Hindlimb muscle (tissue), 1 donor: ENCODE results near the gene ABCC8. TPM values are rescaled to one million over a fixed set of nuclear protein-coding genes. Genes with fewer than 3 reads are reported as not detected.
A peak's percentile ranks its signal among the peaks of the same experiment; 100 is the strongest.

Source experiments
- DNase-seq: peaks from one replicate; pipeline ENCODE4 v3.0.0-alpha.2; 2013
- polyA plus RNA-seq: library from polyadenylated mRNA; unstranded; fragments of 120-200 nt; gene quantifications from one replicate; pipeline ENCODE4 v1.2.1, GENCODE V29; 2013; ENCODE audit not compliant: insufficient read length

Gene ABCC8
- polyA plus RNA-seq, 1 donor = 3.5 TPM

DNA sequence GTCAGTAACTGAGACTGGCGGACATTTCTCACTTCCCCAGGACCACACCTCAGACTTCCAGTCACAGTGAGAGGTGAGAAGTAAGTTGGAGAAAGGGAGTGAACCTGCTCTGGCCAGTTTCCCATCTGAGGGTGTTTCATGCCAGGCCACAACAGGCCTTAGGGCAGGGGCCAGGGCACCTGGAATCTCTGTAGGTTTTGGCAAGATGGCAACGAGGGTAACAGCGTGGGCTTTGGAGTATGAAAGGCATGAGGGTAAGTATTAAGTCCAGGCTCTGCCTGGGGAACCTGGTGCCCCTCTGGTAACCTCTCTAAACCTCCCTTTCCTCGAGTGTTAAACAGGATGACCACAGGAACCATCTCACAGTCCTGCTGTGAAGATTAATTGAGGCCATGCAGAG lies 28.5 kb upstream of the ABCC8 start:
- no peak for DNase-seq

DNA sequence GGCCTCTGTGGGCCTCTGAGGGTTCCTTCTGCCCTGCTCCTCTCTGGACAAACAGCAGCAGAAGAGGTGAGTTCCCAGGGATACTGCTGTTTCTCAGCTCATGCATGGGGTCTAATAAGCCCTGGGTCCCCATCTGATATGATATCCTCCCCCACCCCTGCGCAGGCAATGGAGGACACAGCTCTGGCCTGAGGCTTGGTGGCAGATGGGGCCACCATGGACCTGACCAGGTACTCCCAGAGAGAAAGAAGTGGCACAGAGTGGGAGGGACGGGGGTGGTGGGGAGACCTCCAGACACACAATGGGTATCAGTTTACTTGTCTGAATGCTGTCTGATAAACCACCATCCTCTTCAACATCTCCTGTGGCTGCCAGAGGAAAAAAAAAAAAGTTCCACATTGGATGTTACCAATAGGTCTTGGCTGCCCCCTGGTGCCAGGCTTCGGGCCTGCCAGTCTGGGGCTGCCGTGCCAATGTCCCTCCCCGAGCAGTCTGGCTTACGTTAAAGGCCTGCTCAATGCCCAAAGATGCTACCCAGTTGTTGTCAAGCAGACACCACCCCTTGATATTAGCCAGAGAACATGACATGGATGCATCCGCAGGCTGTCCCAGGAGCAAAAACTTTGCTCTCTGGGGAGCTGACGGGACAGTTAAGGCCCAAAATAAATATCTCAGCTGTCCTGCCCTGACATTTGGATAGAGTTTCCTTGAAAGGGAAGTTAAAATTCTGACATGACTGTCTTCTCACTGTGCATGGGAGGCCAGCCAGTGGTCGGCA lies 27.9 kb upstream of the ABCC8 start:
- peak; percentile 47 for DNase-seq

DNA sequence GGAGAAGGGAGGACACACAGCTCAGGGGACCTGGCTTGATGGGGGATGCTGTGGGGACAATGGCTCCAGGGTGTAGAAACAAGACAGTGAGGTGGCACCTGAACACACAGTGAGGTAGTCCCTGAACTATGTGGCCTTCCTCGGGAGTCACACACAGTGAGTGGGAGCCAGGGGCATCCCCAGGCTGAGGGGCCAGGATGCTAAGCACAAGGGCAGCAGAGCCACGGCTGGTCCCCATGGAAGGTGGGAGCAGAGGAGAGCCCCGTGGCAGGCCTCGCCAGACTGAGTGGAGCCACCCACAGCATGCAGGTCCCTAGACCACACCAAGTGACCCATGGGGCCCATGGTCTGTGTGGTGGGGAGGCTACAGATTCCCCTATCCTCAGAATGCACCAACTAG lies 26.0 kb upstream of the ABCC8 start:
- no peak for DNase-seq

DNA sequence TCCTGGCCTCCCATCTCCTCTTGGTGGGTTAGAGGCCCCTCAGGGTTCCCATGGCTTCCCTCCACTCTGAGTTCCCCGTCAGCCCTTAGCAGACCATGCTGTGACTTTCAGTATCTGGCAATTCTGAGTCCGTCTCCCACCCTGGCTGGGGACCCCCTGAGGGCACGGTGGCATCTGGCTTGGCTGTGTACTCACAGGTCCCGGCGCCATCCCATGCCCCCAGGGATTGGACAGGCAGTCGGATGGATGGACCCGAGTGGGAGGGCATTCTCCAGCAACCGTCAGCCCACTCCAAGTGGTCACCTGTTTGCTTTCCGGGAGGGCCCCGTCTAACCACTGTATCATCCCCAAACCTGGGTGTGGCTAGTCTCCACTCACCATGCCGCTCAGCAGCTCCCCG lies 24.0 kb upstream of the ABCC8 start:
- DNase-seq = no peak

DNA sequence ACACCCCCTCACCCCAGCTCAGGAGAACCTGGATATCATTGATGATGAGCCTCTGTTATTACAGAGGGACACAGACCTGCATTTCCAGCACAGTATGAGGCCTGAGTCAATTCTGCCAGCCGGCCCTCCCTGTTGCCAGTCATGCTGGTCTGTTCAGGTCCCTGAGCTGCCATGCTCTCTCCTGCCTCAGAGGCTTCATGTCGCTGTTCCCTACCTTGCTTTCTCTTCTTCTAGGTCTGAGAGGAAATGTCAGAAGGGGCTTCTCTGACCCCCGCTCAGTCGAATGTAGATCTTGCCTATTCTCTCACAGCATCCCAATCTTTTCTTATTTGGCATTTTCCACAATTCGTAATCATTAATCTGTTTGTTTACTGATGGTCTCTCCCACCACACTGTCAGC lies 21.8 kb upstream of the ABCC8 start:
- no peak for DNase-seq

DNA sequence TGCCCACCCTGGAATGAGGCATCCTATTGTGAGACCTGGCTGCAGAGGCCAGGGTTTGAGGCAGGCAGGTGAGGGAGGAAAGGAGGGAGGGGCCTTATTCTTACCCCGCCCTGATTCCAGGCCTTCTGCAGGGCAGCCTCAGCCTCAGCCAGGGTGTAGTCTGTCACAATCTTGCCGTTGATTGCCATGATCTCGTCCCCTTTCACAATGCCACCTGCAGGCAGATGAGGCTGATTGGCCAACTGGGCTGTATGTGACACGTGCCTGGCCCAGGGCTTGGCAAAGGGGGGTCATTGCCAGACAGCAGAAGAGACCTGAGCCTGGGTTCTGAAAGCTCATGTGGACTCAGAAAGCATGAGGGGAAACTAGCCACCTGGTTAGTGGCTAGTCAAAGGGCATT lies 21.4 kb upstream of the ABCC8 start:
- no peak for DNase-seq

DNA sequence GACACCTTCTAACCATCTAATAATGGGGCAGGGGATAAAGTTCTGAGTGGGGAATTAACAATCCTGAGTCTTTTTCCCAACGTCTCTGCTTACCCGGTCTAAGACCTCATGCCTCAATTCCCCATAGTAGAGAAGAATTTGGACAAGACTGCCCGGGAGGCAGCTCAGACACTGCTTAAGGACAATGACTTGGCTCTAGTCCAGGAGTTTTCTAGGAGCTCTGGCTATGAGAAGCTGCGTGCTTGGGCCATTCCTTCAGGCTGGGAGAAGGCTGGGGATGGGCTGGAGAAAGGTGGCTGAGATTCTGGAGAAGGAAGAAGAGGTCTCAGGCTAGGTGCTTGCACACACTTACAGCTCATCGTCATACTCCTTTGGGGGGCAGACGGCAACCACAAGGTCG lies 19.8 kb upstream of the ABCC8 start:
- DNase-seq = peak; percentile 31

DNA sequence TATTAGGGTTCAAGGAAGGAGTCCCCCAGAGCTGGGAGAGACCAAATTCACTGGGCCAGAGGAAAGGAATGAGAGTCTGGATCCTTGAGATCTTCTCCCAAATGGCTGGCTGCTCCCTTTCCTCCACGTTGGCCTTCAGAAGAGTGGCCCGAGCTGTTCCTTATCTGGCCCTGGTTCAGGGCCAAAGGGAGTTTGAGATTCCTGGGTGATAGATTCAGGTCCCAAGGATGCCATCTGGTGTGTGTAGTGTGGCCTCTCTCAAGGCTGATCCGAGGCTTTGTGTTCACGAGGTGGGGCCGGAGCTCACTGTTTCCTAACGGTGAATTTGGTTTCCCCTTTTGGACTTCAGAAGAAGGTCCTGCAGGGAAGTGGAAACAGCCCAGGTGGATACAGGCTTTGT lies 17.4 kb upstream of the ABCC8 start:
- no peak for DNase-seq

DNA sequence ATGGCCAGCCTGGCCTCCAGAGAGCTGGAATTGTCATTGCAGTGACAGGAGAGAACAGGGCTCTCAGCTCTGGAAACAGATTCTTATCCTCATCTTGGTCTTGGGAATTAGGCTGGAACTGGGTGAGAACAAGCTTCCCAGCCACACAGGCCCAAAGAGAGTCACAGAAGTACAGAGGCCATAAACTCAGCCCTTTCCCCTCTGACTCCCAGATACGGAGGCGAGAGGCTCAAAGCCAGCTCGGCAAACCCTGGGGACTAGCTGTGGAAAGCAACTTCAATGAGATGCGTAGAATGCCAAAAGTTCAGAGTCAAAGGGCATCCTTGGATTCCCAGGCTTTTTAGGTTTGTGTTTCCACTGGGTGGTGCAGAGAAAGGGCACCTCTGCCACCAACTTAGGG lies 14.3 kb upstream of the ABCC8 start:
- DNase-seq = no peak

DNA sequence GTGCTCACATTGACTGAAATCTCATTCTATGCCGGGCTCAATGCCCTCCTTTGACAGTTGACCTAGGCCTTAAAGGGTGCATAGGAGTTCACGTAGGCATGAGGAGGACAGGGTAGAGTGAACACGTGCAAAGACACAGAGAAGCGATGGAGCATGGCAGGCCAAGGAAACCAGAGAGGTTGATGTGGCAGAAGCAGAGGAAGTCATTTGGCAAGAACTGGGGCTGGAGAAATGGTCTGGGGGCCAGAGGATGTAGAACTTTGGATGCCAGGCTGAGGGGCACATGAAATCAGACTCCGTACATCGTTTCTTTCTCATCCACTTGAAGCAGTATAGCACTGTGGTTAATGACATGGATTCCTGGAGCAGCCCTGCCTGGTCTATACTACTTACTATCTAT lies 13.6 kb upstream of the ABCC8 start:
- DNase-seq = no peak

DNA sequence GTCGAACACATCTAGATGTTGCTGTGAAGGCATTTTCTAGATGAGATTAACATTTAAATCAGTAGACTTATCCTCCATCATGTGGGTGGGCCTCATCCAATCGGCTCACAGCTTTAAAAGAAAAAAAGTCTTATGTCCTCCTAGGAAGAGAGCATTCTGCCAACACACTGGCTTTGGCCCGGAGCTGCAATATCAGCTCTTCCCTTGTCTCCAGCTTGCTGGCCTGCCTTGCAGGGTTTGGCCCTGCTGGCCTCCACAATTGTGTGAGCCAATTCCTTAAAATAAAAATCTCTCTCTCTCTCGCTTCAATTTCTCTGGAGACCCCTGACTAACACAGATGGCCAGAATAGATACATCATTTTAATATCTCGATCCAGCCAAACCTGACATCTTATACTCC lies 13.1 kb upstream of the ABCC8 start:
- peak; percentile 32 for DNase-seq

DNA sequence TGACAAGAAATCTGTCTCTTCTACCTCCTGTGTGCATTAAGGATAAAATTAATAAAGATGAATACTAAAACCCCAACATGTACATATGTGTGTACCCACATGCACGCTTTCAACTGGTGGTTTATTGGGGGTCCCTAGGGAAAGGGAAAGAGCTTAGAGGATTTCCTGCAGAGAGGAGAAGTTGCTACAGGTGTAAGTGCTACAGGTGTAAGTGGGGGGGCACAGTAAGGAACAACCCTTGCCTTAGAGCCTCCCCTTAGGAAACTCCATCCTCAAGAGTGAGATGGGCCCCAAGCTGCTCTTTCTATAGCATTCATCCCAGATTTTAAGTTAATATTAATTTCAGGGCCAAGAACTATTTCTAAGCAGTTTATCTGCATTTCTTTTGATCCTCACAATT lies 11.9 kb upstream of the ABCC8 start:
- no peak for DNase-seq

DNA sequence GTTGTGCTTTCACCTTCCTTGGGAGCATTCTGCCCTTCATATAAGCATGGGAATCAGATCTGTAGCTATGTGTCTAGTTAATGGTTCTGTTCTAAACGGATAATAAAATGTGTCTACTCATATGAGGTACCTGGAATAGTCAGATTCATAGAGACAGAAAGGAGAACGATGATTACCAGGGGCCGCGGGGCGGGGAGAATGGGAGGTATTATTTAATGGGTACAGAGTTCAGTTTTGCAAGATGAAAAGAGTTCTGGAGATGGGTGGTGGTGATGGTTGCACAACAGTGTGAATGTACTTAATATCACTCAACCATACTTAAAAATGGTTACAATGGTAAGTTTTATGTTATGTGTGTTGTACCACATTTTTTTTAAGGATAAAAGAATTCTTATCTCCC lies 10.0 kb upstream of the ABCC8 start:
- no peak for DNase-seq

DNA sequence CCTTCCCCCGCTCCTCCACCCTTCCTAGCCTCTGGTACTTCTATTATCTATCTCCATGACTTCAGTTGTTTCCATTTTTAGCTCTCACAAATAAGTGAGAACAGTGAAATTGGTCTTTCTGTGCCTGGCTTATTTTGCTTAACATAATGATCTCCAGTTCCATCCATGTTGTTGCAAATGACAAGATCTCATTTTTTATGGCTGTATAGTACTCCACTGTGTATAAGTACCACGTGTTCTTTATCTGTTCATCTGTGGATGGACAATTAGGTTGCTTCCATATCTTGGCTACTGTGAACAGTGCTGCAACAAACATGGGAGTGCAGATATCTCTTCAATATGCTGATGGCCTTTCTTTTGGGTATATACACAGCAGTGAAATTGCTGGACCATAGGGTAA lies 6.9 kb upstream of the ABCC8 start:
- no peak for DNase-seq

DNA sequence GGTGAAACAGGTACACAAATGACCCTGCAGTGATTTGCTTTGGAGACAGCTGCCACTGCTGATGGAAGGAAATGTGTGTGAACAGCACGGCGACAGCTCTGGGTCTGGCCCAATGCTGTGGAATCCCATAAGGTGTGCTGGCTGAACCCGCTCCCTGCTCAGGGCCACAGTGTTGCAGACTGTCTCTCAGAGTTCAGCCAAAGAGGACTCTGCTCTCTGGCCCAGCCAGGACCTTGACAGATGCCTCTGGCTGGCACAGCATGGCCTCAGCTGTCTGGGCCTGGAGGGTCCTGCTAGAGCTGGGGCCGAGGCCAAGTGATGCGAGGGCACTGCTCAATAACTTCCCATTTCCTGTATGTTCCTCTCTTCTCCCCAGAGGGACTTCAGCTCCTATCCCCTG lies 5.3 kb upstream of the ABCC8 start:
- DNase-seq = no peak

DNA sequence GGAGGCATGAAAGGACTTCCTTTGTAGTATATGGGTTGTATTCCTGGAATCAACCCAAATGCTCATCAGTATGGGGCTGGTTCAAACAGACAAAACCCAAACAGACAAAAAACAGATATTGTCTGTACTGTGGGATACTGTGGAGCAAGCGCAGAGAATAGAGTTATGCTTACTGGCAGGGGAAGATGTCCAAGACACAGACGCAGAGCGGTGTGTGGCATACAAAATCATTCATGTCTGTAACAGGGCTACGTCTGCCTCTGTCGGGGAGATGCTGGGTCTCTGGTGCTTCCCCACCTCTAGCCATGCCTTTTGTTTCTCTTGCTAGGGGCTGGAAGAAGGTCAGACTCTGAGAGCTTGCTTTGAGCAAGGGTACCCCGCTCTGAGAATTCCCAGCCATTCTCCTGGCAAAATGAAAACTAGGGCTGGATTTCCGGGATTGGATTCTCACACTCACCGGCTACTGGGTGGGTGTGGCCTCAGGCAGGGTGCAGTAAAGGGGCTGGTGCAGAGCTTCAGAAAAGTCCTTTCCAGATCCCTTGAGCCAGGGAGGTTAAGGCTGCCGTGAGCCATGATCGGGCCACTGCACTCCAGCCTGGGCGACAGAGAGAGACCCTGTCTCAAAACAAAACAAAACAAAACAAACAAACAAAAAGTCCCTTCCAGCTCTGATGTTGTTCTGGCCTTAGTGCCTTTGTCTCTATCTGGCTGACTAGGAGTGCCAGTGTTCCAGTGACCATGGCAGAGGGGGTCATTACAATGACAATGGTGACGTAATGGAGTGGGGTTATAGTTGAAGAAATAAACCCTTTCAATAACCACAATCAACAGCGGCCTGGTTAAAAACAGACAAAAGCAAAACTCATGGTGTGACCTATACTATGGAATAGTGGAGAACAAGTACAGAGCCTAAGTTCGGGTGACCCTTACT lies 2.9 kb upstream of the ABCC8 start:
- DNase-seq = no peak

DNA sequence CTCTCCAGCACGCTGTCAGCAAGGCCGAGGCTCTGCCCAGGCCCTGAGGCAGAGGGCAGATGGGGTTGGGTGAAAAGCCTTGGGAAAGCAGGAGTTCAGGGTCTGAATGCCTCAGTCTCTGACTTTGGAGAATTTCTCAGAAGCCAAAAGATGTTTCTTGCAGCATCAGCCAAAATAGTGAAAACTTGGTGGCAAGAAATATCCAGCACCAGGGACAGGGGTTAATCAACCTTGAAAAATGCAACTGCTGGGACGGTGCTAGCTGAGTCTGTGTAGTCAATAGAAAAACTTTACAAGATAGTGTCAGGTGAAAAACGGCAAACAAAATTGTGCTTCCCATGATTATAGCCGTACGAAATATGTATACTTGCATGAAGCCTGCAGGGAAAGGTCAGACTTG lies 1.4 kb upstream of the ABCC8 start:
- DNase-seq = no peak

DNA sequence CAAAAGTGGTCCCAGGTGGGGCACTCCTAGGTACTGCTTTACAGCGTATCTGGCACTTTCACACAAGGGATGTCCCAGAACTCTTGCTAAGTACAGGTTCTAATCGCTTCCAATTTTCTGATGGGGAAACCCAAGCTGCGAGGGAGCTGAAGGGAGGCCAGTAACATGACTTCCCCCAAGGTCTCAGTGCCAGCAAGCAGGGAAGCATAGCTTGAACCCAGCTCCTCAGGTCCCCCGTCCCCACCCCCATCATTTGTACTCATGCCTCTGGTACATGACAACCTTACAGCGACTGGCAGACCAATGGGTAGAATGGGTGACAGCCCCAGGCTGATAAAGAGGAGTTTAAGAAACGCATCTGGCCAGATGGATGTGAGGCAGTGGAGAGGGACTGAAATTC lies 716 bp upstream of the ABCC8 start:
- no peak for DNase-seq

DNA sequence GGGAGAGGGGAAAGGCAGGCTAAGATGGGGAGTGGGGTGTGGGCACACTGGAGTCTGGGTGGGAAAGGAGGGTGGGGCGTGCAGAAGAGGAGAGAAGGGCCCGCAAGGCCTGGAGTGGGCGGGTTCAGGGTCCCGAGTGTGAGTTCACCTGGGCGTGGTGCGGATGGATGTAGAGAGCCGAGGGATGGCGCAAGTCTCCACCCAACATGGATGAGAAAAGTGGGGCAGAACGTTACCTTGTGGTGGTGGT lies 364 bp upstream of the ABCC8 start:
- DNase-seq = no peak

DNA sequence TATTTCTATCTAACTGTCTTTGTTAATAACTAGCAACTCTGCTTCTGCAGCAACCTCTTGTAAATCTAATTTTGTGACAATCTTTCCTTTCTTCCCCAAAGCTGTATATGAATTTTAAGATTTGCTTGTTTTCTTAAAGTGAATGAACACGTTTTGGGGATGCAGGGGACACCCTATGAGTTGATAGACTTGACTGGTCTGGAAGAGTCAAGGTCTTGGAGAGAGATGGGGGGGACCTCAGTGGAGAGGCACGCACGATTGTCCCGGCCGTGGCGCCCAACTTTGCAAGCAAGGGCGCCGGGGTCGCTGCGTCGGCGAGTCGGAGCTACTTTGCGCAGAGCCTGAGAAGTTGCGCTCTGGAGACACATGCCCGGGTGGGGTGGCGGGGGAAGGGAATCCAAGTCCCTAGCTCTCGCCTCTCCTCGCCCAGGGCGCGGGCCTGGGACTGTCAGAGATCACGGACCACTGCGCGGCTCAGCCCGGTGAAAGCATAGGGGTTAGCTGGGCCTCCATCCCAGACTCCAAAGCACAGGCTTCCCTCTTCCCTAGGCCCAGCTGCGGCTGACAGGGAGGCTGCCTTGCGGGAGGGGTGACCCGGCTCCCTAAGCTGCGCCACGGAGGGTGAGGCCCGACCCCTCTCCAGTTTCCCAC lies 854 bp downstream of the ABCC8 start:
- no peak for DNase-seq

DNA sequence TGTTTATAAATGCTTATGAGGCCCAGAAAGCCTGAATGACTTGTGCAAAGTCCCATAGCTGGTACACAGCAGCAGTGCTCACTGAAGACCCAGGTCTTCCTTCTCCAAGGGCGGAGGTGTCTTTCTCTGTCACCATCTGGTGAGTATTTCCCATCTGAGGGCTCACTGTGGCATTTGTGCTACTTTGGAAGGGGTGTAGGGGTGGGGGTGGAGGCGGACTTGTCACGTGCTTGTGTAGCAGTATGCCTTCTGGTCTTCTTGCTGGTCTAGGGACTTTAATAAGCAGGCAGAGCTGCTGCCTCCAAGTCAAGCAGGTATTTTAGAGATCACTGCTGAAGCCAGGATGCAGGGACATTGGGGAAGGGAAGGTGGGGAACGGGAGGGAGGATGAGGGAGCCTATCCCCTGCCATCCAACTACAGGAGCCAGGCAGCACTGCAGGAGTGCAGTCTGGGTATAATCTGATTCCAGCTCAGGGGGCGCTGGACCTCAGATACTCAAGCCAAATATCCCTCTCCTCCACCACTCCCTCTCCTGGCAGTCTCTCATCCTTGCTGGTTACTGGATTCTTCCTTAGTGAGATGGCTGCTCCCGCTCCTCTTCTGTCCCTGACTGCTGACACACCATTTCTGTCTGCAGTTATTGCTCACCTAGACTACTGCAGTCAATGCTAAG lies 3.4 kb downstream of the ABCC8 start:
- no peak for DNase-seq

DNA sequence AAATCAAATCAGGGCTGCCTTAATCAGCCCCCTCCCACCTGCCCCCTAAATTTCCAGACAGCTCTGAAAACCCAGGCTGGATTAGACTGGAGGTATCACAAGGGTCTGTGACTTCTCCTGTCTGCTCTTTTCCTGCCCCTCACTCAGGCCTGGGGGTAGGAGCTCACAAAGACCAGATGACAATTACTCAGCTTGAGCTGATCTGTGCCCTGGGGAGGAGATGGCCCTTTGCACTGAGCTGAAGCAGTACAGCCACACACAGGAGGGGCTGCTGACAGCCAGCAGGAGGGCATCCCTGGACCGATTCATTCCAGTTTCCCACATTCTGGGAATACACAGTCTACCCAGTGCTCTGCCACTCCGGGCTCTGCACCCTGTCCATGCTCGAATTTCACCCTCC lies 4.2 kb downstream of the ABCC8 start:
- no peak for DNase-seq

DNA sequence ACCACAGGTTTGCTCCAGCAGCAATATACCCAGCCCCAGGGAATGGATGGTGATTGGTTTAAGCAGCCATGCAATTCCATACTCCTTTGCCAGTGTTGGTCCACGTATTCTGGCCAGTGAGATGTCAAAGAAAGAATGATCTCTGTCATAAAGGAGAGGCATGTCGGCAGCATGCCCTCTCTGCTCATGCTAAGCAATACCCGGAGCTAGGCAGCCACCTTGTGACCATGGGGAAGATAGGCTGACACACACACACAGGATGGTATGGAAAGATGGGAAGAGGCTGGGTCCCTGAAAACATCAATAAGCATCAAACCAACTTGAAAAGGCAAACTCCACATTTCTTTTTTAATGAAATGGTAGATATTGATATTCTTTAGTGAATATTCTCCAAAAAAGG lies 5.1 kb downstream of the ABCC8 start:
- no peak for DNase-seq
